HEK293 (cell line): ENCODE measurements around the gene SPATA33.

Experiments used
- KLF9 ChIP-seq: fragments of 450-650 bp; formaldehyde crosslinking; IDR thresholded peaks from 2 replicates; pipeline ENCODE4 v1.5.1; 2016; ENCODE audit warnings: missing biosample characterization, missing genetic modification characterization, low read depth
- OSR2 ChIP-seq: fragments of 450-650 bp; formaldehyde crosslinking; IDR thresholded peaks from 2 replicates; pipeline ENCODE4 v1.5.1; 2016; ENCODE audit warnings: missing biosample characterization, missing genetic modification characterization
- OVOL3 ChIP-seq: fragments of 450-650 bp; formaldehyde crosslinking; IDR thresholded peaks from 2 replicates; pipeline ENCODE4 v1.5.1; 2016; ENCODE audit warnings: missing biosample characterization, missing genetic modification characterization
- RBAK ChIP-seq: fragments of 450-650 bp; formaldehyde crosslinking; IDR thresholded peaks from 2 replicates; pipeline ENCODE4 v1.5.1; 2016; ENCODE audit warnings: missing biosample characterization, missing genetic modification characterization
- SCRT2 ChIP-seq: fragments of 450-650 bp; formaldehyde crosslinking; IDR thresholded peaks from 2 replicates; pipeline ENCODE4 v1.5.1; 2016; ENCODE audit warnings: missing biosample characterization, missing genetic modification characterization
- YY1 ChIP-seq: fragments of 450-650 bp; formaldehyde crosslinking; IDR thresholded peaks from 2 replicates; pipeline ENCODE4 v1.5.1; 2018; ENCODE audit warnings: missing biosample characterization, missing genetic modification characterization
- YY2 ChIP-seq: fragments of 450-650 bp; formaldehyde crosslinking; IDR thresholded peaks from 2 replicates; pipeline ENCODE4 v1.5.1; 2016; ENCODE audit warnings: missing biosample characterization, missing genetic modification characterization
- ZBTB21 ChIP-seq: fragments of 450-650 bp; formaldehyde crosslinking; IDR thresholded peaks from 2 replicates; pipeline ENCODE4 v1.5.1; 2017; ENCODE audit warnings: missing biosample characterization, missing genetic modification characterization
- ZBTB44 ChIP-seq: fragments of 450-650 bp; IDR thresholded peaks from 2 replicates; pipeline ENCODE4 v1.5.1; 2018; ENCODE audit warnings: missing biosample characterization, mild to moderate bottlenecking, missing genetic modification characterization
- ZBTB6 ChIP-seq: fragments of 450-650 bp; formaldehyde crosslinking; IDR thresholded peaks from 2 replicates; pipeline ENCODE4 v1.5.1; 2017; ENCODE audit warnings: missing biosample characterization, missing genetic modification characterization
- ZNF114 ChIP-seq: fragments of 450-650 bp; formaldehyde crosslinking; IDR thresholded peaks from 2 replicates; pipeline ENCODE4 v1.5.0; 2017; ENCODE audit warnings: missing biosample characterization, missing genetic modification characterization
- ZNF133 ChIP-seq: fragments of 450-650 bp; formaldehyde crosslinking; IDR thresholded peaks from 2 replicates; pipeline ENCODE4 v1.5.1; 2016; ENCODE audit warnings: missing biosample characterization, missing genetic modification characterization
- ZNF211 ChIP-seq: fragments of 450-650 bp; formaldehyde crosslinking; IDR thresholded peaks from 2 replicates; pipeline ENCODE4 v1.5.1; 2016; ENCODE audit warnings: low read depth, missing biosample characterization, missing genetic modification characterization
- ZNF26 ChIP-seq: fragments of 450-650 bp; formaldehyde crosslinking; IDR thresholded peaks from 2 replicates; pipeline ENCODE4 v1.5.1; 2016; ENCODE audit warnings: missing biosample characterization, missing genetic modification characterization
- ZNF302 ChIP-seq: fragments of 450-650 bp; formaldehyde crosslinking; IDR thresholded peaks from 2 replicates; pipeline ENCODE4 v1.5.1; 2016; ENCODE audit warnings: missing biosample characterization, missing genetic modification characterization, low read depth
- ZNF398 ChIP-seq: fragments of 450-650 bp; formaldehyde crosslinking; IDR thresholded peaks from 2 replicates; pipeline ENCODE4 v1.5.1; 2017; ENCODE audit warnings: missing biosample characterization, missing genetic modification characterization
- ZNF473 ChIP-seq: fragments of 450-650 bp; formaldehyde crosslinking; IDR thresholded peaks from 2 replicates; pipeline ENCODE4 v1.5.1; 2017; ENCODE audit warnings: missing biosample characterization, missing genetic modification characterization
- ZNF510 ChIP-seq: fragments of 450-650 bp; formaldehyde crosslinking; IDR thresholded peaks from 2 replicates; pipeline ENCODE4 v1.5.1; 2018; ENCODE audit warnings: mild to moderate bottlenecking, missing genetic modification characterization, missing biosample characterization; ENCODE audit not compliant: insufficient replicate concordance
- ZNF529 ChIP-seq: fragments of 450-650 bp; formaldehyde crosslinking; IDR thresholded peaks from 2 replicates; pipeline ENCODE4 v1.5.1; 2017; ENCODE audit warnings: missing genetic modification characterization, missing biosample characterization; ENCODE audit not compliant: insufficient replicate concordance
- ZNF600 ChIP-seq: fragments of 450-650 bp; formaldehyde crosslinking; IDR thresholded peaks from 2 replicates; pipeline ENCODE4 v1.5.1; 2016; ENCODE audit warnings: missing biosample characterization, missing genetic modification characterization
- ZNF623 ChIP-seq: fragments of 450-650 bp; formaldehyde crosslinking; IDR thresholded peaks from 2 replicates; pipeline ENCODE4 v1.5.1; 2016; ENCODE audit warnings: missing biosample characterization, missing genetic modification characterization
- ZNF626 ChIP-seq: fragments of 450-650 bp; sonication (Bioruptor Pico); formaldehyde crosslinking; IDR thresholded peaks from 2 replicates; pipeline ENCODE4 v1.5.1; 2018; ENCODE audit warnings: missing biosample characterization, missing genetic modification characterization, inconsistent platforms
- ZNF629 ChIP-seq: fragments of 450-650 bp; formaldehyde crosslinking; IDR thresholded peaks from 2 replicates; pipeline ENCODE4 v1.5.1; 2017; ENCODE audit warnings: missing biosample characterization, missing genetic modification characterization
- ZNF645 ChIP-seq: fragments of 450-650 bp; formaldehyde crosslinking; IDR thresholded peaks from 2 replicates; pipeline ENCODE4; 2016; ENCODE audit warnings: missing biosample characterization, missing genetic modification characterization
- ZNF658 ChIP-seq: fragments of 450-650 bp; formaldehyde crosslinking; IDR thresholded peaks from 2 replicates; pipeline ENCODE4; 2016; ENCODE audit warnings: missing biosample characterization, missing genetic modification characterization
- ZNF664 ChIP-seq: fragments of 450-650 bp; formaldehyde crosslinking; IDR thresholded peaks from 2 replicates; pipeline ENCODE4 v1.5.1; 2016; ENCODE audit warnings: missing biosample characterization, missing genetic modification characterization
- ZSCAN23 ChIP-seq: fragments of 450-650 bp; formaldehyde crosslinking; IDR thresholded peaks from 2 replicates; pipeline ENCODE4 v1.5.1; 2016; ENCODE audit warnings: missing biosample characterization, missing genetic modification characterization
- ZSCAN4 ChIP-seq: fragments of 450-650 bp; formaldehyde crosslinking; IDR thresholded peaks from 2 replicates; pipeline ENCODE4 v1.5.1; 2017; ENCODE audit warnings: missing biosample characterization, missing genetic modification characterization
- TF ChIP-seq, protein P1 (sequence below): fragments of 450-650 bp; formaldehyde crosslinking; IDR thresholded peaks from 2 replicates; pipeline ENCODE4 v1.5.1; 2016; ENCODE audit warnings: missing biosample characterization, missing genetic modification characterization

Gene SPATA33

GRCh38 chr16:89700100-89700648 is 42.5 kb downstream of the SPATA33 start (continued):
- TF ChIP-seq ZBTB6 (tag by site-specific recombination) = no peak
- no peak for TF ChIP-seq ZNF529
- no peak for TF ChIP-seq ZNF133
- TF ChIP-seq ZNF211 (tag by site-specific recombination) = no peak
- peak; percentile 98 for TF ChIP-seq ZBTB21 (tag by site-specific recombination)
- peak; percentile 35; the same call in 1 of the 2 replicates for TF ChIP-seq ZNF398
- no peak for TF ChIP-seq ZBTB44
- peak; percentile 61 for TF ChIP-seq SCRT2
- TF ChIP-seq OSR2 (tag by site-specific recombination) = peak; percentile 96
- TF ChIP-seq ZSCAN4 (tag by site-specific recombination) = no peak
- no peak for TF ChIP-seq ZNF664 (tag by site-specific recombination)
- no peak for TF ChIP-seq ZNF26 (tag by site-specific recombination)
- no peak for TF ChIP-seq ZNF626 (tag by site-specific recombination)
- TF ChIP-seq KLF9 (tag by site-specific recombination) = peak; percentile 91
- TF ChIP-seq, protein P1, sequence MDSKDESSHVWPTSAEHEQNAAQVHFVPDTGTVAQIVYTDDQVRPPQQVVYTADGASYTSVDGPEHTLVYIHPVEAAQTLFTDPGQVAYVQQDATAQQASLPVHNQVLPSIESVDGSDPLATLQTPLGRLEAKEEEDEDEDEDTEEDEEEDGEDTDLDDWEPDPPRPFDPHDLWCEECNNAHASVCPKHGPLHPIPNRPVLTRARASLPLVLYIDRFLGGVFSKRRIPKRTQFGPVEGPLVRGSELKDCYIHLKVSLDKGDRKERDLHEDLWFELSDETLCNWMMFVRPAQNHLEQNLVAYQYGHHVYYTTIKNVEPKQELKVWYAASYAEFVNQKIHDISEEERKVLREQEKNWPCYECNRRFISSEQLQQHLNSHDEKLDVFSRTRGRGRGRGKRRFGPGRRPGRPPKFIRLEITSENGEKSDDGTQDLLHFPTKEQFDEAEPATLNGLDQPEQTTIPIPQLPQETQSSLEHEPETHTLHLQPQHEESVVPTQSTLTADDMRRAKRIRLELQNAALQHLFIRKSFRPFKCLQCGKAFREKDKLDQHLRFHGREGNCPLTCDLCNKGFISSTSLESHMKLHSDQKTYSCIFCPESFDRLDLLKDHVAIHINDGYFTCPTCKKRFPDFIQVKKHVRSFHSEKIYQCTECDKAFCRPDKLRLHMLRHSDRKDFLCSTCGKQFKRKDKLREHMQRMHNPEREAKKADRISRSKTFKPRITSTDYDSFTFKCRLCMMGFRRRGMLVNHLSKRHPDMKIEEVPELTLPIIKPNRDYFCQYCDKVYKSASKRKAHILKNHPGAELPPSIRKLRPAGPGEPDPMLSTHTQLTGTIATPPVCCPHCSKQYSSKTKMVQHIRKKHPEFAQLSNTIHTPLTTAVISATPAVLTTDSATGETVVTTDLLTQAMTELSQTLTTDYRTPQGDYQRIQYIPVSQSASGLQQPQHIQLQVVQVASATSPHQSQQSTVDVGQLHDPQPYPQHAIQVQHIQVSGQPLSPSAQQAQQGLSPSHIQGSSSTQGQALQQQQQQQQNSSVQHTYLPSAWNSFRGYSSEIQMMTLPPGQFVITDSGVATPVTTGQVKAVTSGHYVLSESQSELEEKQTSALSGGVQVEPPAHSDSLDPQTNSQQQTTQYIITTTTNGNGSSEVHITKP (tag by site-specific recombination) = peak; percentile 44
- no peak for TF ChIP-seq ZNF623 (tag by site-specific recombination)
- no peak for TF ChIP-seq ZNF302
- TF ChIP-seq ZNF114 (tag by site-specific recombination) = no peak
- no peak for TF ChIP-seq YY2 (tag by site-specific recombination)
- TF ChIP-seq ZNF510 (tag by site-specific recombination) = no peak
- TF ChIP-seq OVOL3 (tag by site-specific recombination) = no peak
- TF ChIP-seq ZNF629 (tag by site-specific recombination) = peak; percentile 99
- TF ChIP-seq ZNF658 = no peak
- TF ChIP-seq ZNF645 (tag by site-specific recombination) = no peak
- TF ChIP-seq ZSCAN23 = no peak
- 0 out of 2 replicates have a peak, but pooled peaks have one; percentile 51 for TF ChIP-seq ZNF600 (tag by site-specific recombination)
- TF ChIP-seq RBAK (tag by site-specific recombination) = no peak
- no peak for TF ChIP-seq YY1
- no peak for TF ChIP-seq ZNF473
